GM18867 (cell line): ENCODE results near the gene OR7A17.

ENCODE experiments used
- ATAC-seq: cut with Tn5 transposase; IDR thresholded peaks from one replicate; pipeline ENCODE4 v1.9.1; 2021; ENCODE audit warnings: mild to moderate bottlenecking, moderate library complexity; ENCODE audit not compliant: unreplicated experiment

The OR7A17 gene

DNA sequence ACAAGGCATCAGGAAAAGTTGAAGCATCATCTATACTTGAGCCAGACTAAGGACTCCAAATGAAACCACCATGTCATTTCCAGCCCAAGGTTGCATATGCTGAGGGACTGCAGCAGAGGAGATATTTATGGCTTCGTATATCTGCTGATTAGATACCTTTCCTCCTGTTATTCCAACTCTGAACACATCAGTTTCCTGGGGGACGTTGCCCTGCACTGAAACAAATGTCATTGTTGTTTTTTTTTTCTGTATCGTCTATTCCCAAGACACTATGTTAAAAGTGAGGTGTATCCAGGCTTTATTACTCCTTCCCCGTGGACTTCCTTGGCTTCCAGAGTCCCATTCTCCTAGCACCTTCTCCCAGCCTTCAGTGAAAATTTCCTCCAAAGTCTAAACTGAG lies at the start of gene OR7A17:
Gene OR7A17, minus strand, starts transcription at position 101 of the 400 bp plus-strand sequence. CDS start 4,777 bp downstream, outside the sequence.
- no peak for ATAC-seq

DNA sequence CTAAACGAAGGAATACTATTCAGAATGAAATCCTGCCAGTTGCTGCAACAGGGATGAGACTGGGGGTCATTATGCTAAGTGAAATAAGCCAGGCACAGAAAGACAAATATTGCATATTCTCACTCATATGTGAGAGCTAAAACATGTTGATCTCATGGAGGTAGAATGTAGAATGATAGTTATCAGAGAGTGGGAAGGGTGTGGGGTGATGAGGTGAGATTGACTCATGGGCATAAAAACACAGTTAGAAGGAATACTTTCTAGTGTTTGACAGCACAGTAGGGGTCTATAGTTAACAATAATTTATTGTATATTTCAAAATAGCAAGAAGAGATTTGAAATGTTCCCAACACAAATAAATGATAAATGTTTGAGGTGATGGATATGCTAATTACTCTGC lies 47.6 kb upstream of the OR7A17 start:
- ATAC-seq, result no peak

DNA sequence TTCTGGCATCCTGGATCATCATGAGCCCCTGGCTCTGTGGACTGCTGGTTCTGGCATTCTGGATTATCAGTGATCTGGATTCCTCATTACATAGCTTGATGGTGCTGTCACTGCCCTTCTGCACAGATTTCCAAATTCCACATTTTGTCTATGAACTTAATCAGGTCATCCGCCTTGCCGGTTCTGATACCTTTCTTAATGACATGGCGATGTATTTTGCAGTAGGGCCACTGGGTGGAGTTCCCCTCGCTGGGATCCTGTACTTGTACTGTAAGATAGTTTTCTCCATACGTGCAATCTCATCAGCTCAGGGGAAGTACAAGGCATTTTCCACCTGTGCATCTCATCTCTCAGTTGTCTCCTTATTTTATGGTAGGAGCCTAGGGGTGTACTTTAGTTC lies 30.9 kb upstream of the OR7A17 start:
- no peak for ATAC-seq

DNA sequence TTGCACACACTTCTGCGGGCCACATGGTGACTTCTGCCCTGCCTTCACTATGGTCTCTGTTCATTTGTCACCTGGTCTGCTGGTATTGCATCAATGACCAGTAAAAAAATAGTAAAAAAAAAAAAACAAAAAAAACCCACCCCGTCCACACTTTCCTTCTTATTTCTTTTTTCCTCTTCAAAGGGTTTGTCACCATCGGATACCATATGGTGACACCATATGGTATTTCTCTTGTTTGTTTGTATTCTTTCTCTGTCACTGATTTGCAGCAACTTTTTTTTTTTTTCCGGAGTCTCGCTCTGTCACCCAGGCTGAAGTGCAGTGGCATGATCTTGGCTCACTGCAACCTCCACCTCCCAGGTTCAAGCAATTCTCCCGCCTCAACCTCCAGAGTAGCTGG lies 29.2 kb upstream of the OR7A17 start:
- no peak for ATAC-seq

DNA sequence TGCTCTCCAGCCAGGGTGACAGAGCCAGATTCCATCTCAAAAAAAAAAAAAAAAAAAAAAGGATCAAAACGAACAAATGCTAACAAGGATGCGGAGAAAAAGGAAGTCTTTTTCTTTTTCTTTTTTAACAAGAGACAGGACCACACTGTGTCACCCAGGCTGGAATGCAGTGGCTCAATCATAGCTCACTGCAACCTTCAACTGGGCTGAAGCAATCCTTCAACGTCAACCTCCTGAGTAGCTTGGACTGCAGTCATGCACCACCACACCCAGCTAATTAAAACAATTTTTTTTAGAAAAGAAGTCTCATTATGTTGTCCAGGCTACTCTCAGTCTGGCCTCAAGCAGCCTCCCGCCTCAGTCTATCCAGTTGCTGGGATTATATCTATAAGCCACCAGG lies 20.8 kb upstream of the OR7A17 start:
- no peak for ATAC-seq

DNA sequence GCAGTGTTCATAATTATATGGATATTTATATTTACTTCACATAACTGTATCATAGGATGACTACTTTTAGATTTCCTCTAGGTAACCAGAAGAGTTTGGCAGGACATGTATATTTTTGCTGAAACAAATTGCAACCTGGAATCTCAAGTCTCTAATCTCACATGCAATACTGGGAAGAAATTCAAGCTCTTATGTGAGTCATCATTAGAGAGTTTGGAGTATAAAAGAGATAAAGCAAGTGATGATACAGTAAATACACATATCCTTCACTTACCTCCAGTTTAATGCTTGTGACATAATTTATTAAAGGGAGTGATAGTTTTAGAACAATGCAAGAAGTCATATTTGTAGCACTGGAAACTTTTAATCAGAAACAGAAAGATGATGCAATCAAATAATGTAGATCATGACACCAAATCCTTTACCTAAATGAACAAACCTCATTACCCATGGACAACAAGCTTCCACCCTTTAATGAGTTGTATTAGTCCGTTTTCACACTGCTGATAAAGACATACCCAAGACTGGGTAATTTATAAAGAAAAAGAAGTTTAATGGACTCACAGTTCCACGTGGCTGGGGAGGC lies 15.8 kb upstream of the OR7A17 start:
- no peak for ATAC-seq

DNA sequence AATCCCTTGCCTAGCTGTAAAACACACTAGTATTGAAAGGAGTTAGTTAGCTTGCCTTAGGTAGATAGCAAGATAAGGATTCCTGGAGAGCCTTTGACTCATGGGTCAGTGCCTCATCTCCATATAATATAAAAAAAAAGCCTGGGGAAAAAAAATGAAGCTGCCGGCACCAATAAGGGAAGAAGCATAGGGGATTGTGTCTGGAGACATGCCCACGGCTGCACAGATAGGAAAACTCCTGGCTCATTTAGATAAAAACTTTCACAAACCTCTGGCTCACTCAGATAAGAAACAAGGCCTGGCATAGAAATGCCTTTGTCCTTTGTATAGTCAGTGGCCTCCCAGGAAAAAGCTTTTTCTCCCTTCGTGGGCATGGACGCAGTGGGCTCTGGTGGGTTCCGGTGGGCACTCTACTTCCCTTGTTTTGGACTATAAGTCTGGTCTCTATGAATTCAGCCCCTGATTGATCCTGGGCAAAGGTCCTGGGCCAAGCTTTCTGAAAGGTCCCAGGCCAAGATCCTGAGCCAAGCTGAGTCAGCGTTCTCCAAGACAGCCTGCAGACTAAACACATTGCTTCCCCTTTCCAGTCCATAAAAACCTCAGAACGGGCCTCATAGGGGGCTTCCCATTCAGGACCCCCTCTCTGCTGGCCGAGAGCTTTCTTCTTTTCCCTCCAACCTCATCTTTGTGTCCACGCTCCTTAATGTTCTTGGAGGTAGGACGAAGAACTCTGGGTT lies 4.9 kb upstream of the OR7A17 start:
- ATAC-seq, result no peak

DNA sequence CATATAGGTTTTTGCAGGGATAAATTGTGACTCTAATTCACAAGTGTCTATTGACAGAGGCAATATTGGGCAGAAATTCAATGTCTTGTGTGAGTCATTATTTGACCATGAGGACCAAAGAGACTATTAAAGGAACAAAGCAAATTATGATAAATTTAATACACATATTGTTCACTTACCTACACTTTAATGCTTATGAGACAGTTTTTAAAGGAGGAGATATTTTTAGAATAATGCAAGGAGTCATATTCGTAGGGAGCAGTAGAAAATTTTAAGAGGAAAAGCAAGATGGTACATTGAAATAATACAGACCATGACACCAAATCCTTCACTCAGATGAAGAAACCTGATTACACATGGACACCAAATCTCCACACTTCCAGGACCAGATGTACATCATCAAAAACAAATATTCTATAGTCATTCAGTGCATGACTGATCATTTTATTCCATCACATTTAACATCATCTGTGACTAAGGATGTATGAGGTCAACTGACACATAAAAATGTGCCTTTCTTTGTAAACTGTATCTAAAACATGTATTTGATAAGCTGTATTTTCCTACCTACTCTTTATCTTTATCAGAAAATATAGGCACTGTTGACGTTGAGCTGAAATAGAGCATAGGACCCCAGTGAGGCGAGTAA lies 4.2 kb upstream of the OR7A17 start:
- ATAC-seq, result no peak

DNA sequence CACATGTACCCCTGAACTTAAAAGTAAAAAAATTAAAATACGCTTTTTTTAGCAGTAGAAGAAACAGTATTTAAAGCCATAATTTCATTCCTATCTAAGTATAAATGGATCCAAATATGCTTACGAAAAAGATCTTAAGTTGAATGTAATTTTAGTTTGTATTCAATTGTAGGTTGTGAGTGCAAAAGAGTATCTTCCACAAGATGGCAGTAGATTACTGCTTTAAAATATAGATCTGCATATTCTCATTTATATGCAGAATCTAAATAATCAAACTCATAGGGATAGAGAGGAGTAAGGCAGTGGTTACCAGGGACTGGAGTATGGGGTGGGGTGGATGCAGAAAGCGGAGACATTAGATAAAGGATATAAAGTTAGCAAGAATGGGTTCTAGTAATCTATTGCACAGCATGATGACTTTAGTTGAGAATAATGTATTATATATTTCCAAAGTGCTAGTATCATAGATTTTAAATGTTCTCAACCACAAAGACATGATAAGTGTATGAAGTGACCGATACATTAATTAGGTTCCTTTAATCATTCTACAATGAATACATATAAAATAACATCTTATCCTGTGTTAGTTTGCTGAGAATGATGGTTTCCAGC lies 14.2 kb downstream of the OR7A17 start:
- no peak for ATAC-seq

DNA sequence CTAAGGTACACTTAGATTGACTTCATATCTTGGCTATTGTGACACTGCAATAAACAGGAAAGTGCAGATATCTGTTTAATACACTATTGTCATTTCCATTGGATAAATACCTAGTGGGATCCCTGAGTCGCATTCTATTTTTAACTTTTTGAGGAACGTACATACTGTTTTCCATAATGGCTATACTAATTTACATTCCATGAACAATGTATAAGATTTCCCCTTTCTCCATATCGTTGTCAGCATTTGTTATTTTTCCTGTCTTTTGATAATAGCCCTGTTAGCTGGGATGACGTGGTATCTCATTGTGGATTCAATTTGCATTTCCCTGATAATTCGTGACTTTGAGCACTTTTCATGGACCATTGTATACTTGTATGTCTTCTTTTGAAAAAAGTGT lies 17.4 kb downstream of the OR7A17 start:
- ATAC-seq, result no peak

DNA sequence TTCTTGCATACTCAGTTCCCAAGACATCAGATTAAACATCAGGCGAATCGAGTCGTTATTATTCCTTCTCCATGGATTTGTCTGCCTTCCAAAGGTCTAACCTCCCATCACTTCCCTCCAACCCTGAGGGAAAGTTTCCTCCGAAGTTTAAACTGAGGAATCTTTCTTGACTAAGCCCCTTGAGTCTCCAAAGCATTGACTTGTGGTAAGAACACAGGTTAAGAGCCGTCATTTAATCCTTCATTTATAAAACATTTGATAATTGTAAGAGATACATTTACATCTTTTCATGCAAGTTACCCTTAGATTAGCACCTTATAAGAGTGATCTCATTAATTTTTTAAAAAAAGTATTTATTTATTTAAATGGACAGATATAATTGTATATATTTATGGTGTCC lies 37.1 kb downstream of the OR7A17 start, which contains the start of gene OR7A10:
Gene OR7A10, minus strand, starts transcription at position 101 of the 400 bp plus-strand sequence. CDS start 7,045 bp downstream, outside the sequence.
- ATAC-seq, result no peak

DNA sequence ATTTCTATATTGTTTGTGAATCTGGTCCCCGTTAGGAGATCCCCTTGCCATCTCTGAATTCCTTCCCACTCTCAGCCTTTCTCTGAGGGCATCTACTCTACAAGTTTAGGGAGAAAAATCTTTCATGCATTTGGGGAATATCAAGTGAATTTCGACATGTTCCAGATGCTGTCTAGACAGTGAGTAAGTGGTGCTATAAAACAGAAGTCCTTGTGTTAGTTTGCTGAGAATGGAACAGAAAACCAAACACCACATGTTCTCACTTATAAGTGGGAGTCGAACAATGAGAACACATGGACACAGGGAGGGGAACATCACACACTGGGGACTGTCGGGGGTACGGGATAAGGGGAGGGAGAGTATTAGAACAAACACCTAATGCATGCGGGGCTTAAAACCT lies 42.4 kb downstream of the OR7A17 start:
- ATAC-seq, result no peak

DNA sequence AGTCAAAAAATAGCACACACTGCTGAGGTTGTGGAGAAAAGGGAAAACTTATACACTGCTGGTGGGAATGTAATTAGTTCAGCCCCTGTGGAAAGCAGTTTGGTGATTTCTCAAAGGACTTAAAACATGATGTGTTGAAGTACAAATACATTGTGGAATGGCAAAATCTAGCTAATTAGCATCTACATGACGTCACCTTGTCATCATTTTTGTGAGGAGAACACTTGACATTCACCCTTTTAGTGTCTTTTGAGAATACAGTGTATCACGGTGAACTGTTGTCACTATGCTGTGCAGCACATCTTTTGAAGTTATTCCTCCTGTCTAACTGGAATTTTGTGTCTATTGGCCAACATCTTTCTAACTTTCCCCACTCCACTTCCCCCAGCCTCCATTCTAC lies 42.8 kb downstream of the OR7A17 start:
- no peak for ATAC-seq

DNA sequence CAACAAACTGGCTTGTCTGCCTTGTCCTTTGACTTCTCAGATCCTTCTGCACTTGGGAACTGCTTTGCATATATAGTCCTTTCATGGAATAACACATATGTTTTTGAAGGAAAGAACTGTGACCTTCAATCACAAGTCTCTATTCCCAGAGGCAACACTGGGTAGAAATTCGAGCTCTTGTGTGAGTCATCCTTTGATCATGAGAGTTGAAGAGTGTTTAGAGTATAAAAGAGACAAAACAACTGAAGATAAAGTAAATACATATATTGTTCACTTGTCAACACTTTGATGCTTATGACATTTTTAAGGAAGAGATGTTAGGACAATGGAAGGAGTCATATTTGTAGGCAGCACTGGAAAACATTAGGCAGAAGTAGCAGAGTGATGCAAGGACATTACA lies 45.7 kb downstream of the OR7A17 start:
- ATAC-seq, result no peak

DNA sequence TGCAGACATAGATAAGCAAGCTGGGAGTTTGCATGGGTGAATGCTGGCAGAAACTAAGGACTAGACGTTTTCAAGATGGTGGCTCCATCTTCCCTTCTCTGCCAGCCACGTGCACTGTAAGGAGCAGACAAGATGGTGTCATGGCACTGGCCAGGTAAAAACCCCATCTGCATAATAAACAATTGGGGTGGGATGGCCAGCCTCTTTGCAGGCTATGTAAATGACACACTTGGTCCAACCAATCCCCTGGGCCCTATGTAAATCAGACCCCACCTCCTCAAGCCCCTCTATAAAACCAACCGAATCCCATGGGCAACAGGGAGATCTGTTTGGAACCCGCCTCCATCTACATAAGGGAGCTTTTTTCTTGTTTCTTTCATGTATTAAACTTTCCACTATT lies 48.5 kb downstream of the OR7A17 start:
- no peak for ATAC-seq

DNA sequence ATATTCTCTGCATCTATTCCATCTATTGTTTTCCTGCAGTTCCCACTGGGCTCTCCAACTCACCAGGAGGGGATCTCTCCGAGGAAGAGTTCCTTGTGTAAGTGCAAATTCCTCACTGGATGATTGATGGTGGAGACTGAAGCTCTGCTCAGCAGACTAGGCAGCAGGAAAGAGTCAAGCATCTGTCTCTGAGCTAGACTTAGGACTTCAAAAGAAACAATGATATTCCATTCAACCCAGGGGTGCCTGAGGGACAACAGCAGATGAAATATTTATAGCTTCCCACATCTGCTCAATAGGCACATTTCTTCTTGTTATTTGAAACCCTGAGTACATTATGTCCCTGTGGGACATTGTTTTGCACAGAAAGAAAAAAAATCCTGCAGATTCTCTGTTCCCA lies 50.9 kb downstream of the OR7A17 start, which contains the start of the genes OR7A5 and OR7C1:
Gene OR7A5, minus strand, starts transcription at position 175 of the 400 bp plus-strand sequence. CDS start 6,944 bp downstream, outside the sequence.
Gene OR7C1, minus strand, starts transcription at position 175 of the 400 bp plus-strand sequence. CDS start 35,049 bp downstream, outside the sequence.
- no peak for ATAC-seq

DNA sequence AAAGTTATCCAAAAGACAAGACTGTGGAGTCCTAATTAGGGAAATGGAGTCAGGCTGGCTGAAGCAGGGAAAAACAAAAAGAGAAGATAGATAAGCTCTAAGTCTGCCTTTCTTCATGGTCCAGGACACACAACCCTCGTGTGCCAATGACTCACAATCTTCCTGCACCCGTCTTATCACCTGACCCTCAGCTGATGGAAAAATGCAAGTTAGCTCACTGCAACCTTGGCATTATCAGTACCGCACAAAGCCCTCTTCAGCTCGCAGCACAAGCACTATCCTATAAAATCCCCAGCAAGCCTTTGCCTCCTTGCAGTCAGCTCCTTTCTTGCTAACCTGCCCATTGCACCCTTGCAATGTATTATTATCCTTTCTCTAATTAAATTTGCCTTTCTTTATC lies 55.2 kb downstream of the OR7A17 start:
- no peak for ATAC-seq
